Endodermal cell (in vitro differentiated cells): ENCODE results near the gene C1orf116. TPM values are rescaled to one million over a fixed set of nuclear protein-coding genes. Genes with fewer than 3 reads are reported as not detected.
"Not testable (repeated sequence)": the region's sequence is repeated elsewhere in the genome, so short reads cannot be mapped to it uniquely, and the experiment has no call there.

Experiments used
- DNase-seq: peaks from one replicate; pipeline ENCODE4 v3.0.0-alpha.2; 2017
- H3K27ac ChIP-seq: 2 replicates; pipeline ENCODE4 v1.5.1; 2013; ENCODE audit warnings: mild to moderate bottlenecking, low read depth, low read length, moderate library complexity
- H3K27me3 ChIP-seq: 2 replicates; pipeline ENCODE4 v1.6.1; 2013; ENCODE audit warnings: mild to moderate bottlenecking, low read length, moderate library complexity; ENCODE audit not compliant: insufficient read depth, control insufficient read depth, poor library complexity, severe bottlenecking
- H3K36me3 ChIP-seq: 2 replicates; pipeline ENCODE4 v1.7.0; 2013; ENCODE audit warnings: mild to moderate bottlenecking, low read length, moderate library complexity; ENCODE audit not compliant: control insufficient read depth, insufficient read depth
- H3K4me1 ChIP-seq: one replicate; pipeline ENCODE4 v1.7.0; 2013; ENCODE audit warnings: low read length; ENCODE audit not compliant: control insufficient read depth, insufficient read depth
- H3K4me3 ChIP-seq: 2 replicates; pipeline ENCODE4 v1.5.1; 2013; ENCODE audit warnings: mild to moderate bottlenecking, low read length, moderate library complexity
- H3K9ac ChIP-seq: 2 replicates; pipeline ENCODE4 v1.6.1; 2013; ENCODE audit warnings: mild to moderate bottlenecking, low read length, moderate library complexity; ENCODE audit not compliant: poor library complexity, severe bottlenecking; ENCODE audit errors: extremely low read depth
- H3K9me3 ChIP-seq: 2 replicates; pipeline ENCODE4 v1.6.1; 2013; ENCODE audit warnings: mild to moderate bottlenecking, low read length, moderate library complexity; ENCODE audit not compliant: control insufficient read depth
- H3K27ac Mint-ChIP-seq: 2 replicates; pipeline ENCODE4 v1.8.0; 2020; ENCODE audit warnings: mixed read lengths
- H3K27me3 Mint-ChIP-seq: 2 replicates; pipeline ENCODE4 v1.8.0; 2021; ENCODE audit warnings: mild to moderate bottlenecking, mixed read lengths; ENCODE audit not compliant: insufficient read depth
- H3K36me3 Mint-ChIP-seq: 2 replicates; pipeline ENCODE4 v1.8.0; 2020; ENCODE audit warnings: low read depth, mixed read lengths
- H3K4me1 Mint-ChIP-seq: 2 replicates; pipeline ENCODE4 v1.8.0; 2020; ENCODE audit warnings: mixed read lengths
- H3K4me3 Mint-ChIP-seq: 2 replicates; pipeline ENCODE4 v1.8.0; 2020; ENCODE audit warnings: mild to moderate bottlenecking, moderate library complexity, mixed read lengths
- H3K9me3 Mint-ChIP-seq: 2 replicates; pipeline ENCODE4 v1.8.0; 2020; ENCODE audit warnings: mild to moderate bottlenecking, mixed read lengths
- WGBS, 2 experiments: methylation state at CpG; one replicate each; pipeline versions ENCODE4 v1.1.5 to v1.1.7; 2013; ENCODE audit warnings: missing lambda C conversion rate in 2 of 2, mixed read lengths in 1 of 2; ENCODE audit not compliant: insufficient coverage in 1 of 2, insufficient read length in 1 of 2; 5-methylcytosine and 5-hydroxymethylcytosine counted together
- total RNA-seq, 2 donors: library from RNA; stranded (reverse); fragmentation: NEBNext Ultra II Directional in 1 of 2; extraction: Animal tissue kit (Norgen Biotek cat#: 25700) in 1 of 2; gene quantifications; 2 replicates in 1 of 2; 3 replicates in 1 of 2; pipeline ENCODE4 v1.2.1, GENCODE V29; 2021
- TF ChIP-seq, protein P1 (sequence below): fragments of 200-600 bp; sonication (generic); conservative IDR thresholded peaks from 2 replicates; pipeline ENCODE4 v1.5.0; 2021; ENCODE audit warnings: antibody characterized with exemption, mild to moderate bottlenecking

Gene C1orf116
- total RNA-seq, 2 donors from 2014 or later = 0.55 to 0.60 TPM

DNA sequence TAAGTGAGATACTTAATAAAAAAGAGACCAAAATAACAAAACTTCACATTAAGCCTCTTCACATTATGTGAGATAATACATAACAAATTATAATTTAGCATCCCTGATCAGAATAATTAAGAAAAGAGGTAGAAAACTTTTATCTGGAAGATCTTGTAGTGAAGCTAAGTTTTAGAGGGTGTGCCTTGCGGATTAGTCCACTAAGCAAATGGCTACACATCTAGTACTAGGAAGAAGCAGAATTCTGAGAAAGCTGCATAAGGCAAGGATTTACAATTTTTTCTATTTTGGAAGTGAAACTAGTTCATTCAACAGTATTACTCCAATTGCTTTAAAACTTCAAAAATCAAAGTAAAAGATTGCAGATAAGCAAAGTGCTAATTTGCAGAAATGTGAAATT is 14.9 kb upstream of the C1orf116 start:
- no peak overlapping the region for H3K4me3 Mint-ChIP-seq
- no peak for DNase-seq
- peaks cover 6% of the 10 kb centered on the region for H3K4me1 ChIP-seq
- H3K9ac ChIP-seq = no peak overlapping the region
- WGBS, 2 experiments = 89% methylated on average over 1 of the region's 1 CpG; no CpG with 5 or more reads in 1 of the 2 experiments
- H3K9me3 ChIP-seq = no peaks in the 10 kb centered on the region
- H3K9me3 Mint-ChIP-seq = peaks cover under 1% of the 10 kb centered on the region
- peaks cover 14% of the 10 kb centered on the region for H3K36me3 Mint-ChIP-seq
- H3K27me3 Mint-ChIP-seq = no peaks in the 10 kb centered on the region
- peaks cover 47% of the 10 kb centered on the region for H3K36me3 ChIP-seq
- peak overlapping the region; percentile 67 for H3K4me3 ChIP-seq
- no peak overlapping the region for H3K27ac Mint-ChIP-seq
- TF ChIP-seq, protein P1, sequence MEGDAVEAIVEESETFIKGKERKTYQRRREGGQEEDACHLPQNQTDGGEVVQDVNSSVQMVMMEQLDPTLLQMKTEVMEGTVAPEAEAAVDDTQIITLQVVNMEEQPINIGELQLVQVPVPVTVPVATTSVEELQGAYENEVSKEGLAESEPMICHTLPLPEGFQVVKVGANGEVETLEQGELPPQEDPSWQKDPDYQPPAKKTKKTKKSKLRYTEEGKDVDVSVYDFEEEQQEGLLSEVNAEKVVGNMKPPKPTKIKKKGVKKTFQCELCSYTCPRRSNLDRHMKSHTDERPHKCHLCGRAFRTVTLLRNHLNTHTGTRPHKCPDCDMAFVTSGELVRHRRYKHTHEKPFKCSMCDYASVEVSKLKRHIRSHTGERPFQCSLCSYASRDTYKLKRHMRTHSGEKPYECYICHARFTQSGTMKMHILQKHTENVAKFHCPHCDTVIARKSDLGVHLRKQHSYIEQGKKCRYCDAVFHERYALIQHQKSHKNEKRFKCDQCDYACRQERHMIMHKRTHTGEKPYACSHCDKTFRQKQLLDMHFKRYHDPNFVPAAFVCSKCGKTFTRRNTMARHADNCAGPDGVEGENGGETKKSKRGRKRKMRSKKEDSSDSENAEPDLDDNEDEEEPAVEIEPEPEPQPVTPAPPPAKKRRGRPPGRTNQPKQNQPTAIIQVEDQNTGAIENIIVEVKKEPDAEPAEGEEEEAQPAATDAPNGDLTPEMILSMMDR = no peak
- peaks cover 27% of the 10 kb centered on the region for H3K4me1 Mint-ChIP-seq
- H3K27ac ChIP-seq = no peak overlapping the region
- no peaks in the 10 kb centered on the region for H3K27me3 ChIP-seq

DNA sequence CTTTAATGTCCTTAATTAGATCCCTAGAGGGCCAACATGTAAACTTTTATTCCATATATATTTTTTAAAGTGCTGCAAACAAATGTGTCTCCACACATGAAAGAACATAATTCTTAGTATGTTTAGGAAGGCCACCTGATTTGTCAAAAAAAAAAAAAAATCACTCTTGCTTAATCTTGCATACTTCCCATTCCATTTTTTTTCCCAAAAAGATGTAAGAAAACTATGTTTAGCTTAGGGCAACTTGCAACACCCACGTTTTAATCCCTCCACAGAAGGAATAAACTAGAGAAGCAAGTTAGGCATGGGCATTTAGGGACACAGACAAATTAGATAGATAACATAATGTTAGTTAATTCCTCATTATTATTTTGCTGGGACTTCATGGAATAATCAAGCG is 12.9 kb upstream of the C1orf116 start:
- Mint-ChIP-seq H3K9me3 (peaks cover 2% of the 10 kb centered on the region), H3K27me3 (no peaks in the 10 kb centered on the region), H3K4me1 (peaks cover 27% of the 10 kb centered on the region), H3K27ac (no peak overlapping the region), H3K4me3 (no peak overlapping the region), H3K36me3 (peaks cover 14% of the 10 kb centered on the region)
- 92 to 100% methylated on average over 2 of the region's 2 CpGs for WGBS, 2 experiments
- Histone ChIP-seq H3K27me3 (no peaks in the 10 kb centered on the region), H3K4me1 (peaks cover 6% of the 10 kb centered on the region), H3K36me3 (peaks cover 47% of the 10 kb centered on the region), H3K4me3 (no peak overlapping the region), H3K9me3 (no peaks in the 10 kb centered on the region), H3K27ac (no peak overlapping the region), H3K9ac (no peak overlapping the region)
- TF ChIP-seq, protein P1 = no peak
- DNase-seq = no peak

DNA sequence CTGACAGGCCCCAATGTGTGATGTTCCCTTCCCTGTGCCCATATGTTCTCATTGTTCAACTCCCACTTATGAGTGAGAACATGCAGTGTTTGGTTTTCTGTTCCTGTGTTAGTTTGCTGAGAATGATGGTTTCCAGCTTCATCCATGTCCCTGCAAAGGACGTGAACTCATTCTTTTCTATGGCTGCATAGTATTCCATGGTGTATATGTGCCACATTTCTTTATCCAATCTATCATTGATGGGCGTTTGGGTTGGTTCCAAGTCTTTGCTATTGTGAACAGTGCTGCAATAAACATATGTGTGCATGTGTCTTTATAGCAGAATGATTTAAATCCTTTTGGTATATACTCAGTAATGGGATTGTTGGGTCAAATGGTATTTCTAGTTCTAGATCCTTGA is 8.8 kb upstream of the C1orf116 start:
- H3K27me3 Mint-ChIP-seq, H3K9me3 Mint-ChIP-seq, H3K36me3 Mint-ChIP-seq, H3K4me1 ChIP-seq, DNase-seq, H3K9ac ChIP-seq, H3K9me3 ChIP-seq, H3K4me1 Mint-ChIP-seq, H3K4me3 ChIP-seq, H3K4me3 Mint-ChIP-seq, H3K27ac ChIP-seq, H3K27ac Mint-ChIP-seq: not testable (repeated sequence)
- WGBS, 2 experiments = 86% methylated on average over 2 of the region's 2 CpGs; no CpG with 5 or more reads in 1 of the 2 experiments
- H3K27me3 ChIP-seq = peaks cover 22% of the 10 kb centered on the region
- H3K36me3 ChIP-seq = peaks cover 16% of the 10 kb centered on the region

DNA sequence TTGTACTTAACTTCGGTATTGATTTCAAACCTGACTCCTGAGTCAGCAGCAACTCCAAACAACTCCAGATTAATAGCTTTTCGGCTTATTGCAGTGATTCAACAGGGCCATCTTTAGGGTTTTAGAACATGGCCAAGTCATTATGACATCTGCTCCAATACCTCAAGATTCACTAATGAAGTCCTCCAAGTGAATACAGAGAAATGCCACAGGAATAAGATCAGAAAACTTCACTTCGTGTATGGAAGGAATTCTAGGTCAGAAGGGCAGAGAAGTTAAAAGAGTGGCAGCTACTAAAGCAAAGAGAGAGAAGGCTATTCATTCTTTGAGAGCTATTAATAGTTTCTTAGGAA is 7.6 kb upstream of the C1orf116 start:
- H3K4me1 Mint-ChIP-seq = peaks cover 3% of the 10 kb centered on the region
- Histone ChIP-seq H3K27ac (no peak overlapping the region), H3K4me3 (no peak overlapping the region), H3K9ac (no peak overlapping the region), H3K9me3 (no peaks in the 10 kb centered on the region), H3K4me1 (no peaks in the 10 kb centered on the region), H3K36me3 (peaks cover 3% of the 10 kb centered on the region), H3K27me3 (peaks cover 26% of the 10 kb centered on the region)
- peaks cover 2% of the 10 kb centered on the region for H3K9me3 Mint-ChIP-seq
- H3K4me3 Mint-ChIP-seq = no peak overlapping the region
- TF ChIP-seq, protein P1 = no peak
- H3K27ac Mint-ChIP-seq = no peak overlapping the region
- H3K27me3 Mint-ChIP-seq = peaks cover 3% of the 10 kb centered on the region
- WGBS, 2 experiments = 80 to 84% methylated on average over 3 of the region's 3 CpGs
- peaks cover 4% of the 10 kb centered on the region for H3K36me3 Mint-ChIP-seq
- no peak for DNase-seq
